CD4-positive, alpha-beta T cell (primary cell): ENCODE measurements around the gene PIGP. TPM values are rescaled to one million over a fixed set of nuclear protein-coding genes. Genes with fewer than 3 reads are reported as not detected.

Source experiments
- ATAC-seq: fragments of 200-7000 bp; cut with Tn5 transposase; one replicate; pipeline ENCODE4 v1.10.0; 2022; ENCODE audit warnings: mild to moderate bottlenecking; ENCODE audit not compliant: poor library complexity
- CTCF ChIA-PET: fragments of 350-600 bp; sonication (Branson Sonifier 250); formaldehyde crosslinking; loops from one replicate; lab custom pipeline; 2021; ENCODE audit warnings: antibody characterized with exemption, inconsistent platforms; lab: Charles Lee
- POLR2A ChIA-PET: fragments of 350-600 bp; sonication (Branson Sonifier 250); formaldehyde crosslinking; loops from one replicate; lab custom pipeline; 2021; ENCODE audit warnings: antibody characterized with exemption, inconsistent platforms; lab: Charles Lee
- DNase-seq, 14 experiments: peaks; one replicate each; pipeline ENCODE4 v3.0.0-alpha.2; 2013 to 2020; ENCODE audit warnings: mixed read lengths in 2 of 14
- H3K27ac ChIP-seq, 2 donors: one replicate each; pipeline versions ENCODE4 v1.5.1 to v1.7.0; 2013; ENCODE audit warnings: low read length in 2 of 2, low read depth in 1 of 2, mild to moderate bottlenecking in 1 of 2
- H3K27me3 ChIP-seq, 2 experiments: 1 replicate in 1 of 2; 2 replicates in 1 of 2; pipeline versions ENCODE4 v1.6.1 to v1.7.0; 2013; ENCODE audit warnings: low read length in 2 of 2, control low read depth in 1 of 2, mild to moderate bottlenecking in 1 of 2, moderate library complexity in 1 of 2; ENCODE audit not compliant: insufficient read depth in 2 of 2, control insufficient read depth in 1 of 2
- H3K36me3 ChIP-seq: one replicate; pipeline ENCODE4 v1.6.1; 2013; ENCODE audit warnings: low read length, control low read depth; ENCODE audit not compliant: insufficient read depth
- H3K4me1 ChIP-seq: one replicate; pipeline ENCODE4 v1.6.1; 2013; ENCODE audit warnings: low read length, control low read depth; ENCODE audit not compliant: insufficient read depth
- H3K4me3 ChIP-seq: one replicate; pipeline ENCODE4 v1.5.1; 2013; ENCODE audit warnings: mild to moderate bottlenecking, low read length, moderate library complexity
- H3K9me3 ChIP-seq, 2 experiments: 1 replicate in 1 of 2; 2 replicates in 1 of 2; pipeline versions ENCODE4 v1.6.1 to v1.7.0; 2013; ENCODE audit warnings: low read length in 2 of 2, mild to moderate bottlenecking in 2 of 2, control low read depth in 1 of 2, moderate library complexity in 1 of 2; ENCODE audit not compliant: control insufficient read depth in 1 of 2, insufficient read depth in 1 of 2
- H3K27ac Mint-ChIP-seq: one replicate; pipeline ENCODE4 v1.8.0; 2020; ENCODE audit warnings: mixed read lengths
- H3K27me3 Mint-ChIP-seq: one replicate; pipeline ENCODE4 v1.8.0; 2021; ENCODE audit warnings: mixed read lengths
- H3K36me3 Mint-ChIP-seq: one replicate; pipeline ENCODE4 v1.8.0; 2021; ENCODE audit warnings: low read depth, mixed read lengths
- H3K4me1 Mint-ChIP-seq: one replicate; pipeline ENCODE4 v1.8.0; 2021; ENCODE audit warnings: low read depth, mixed read lengths
- H3K4me3 Mint-ChIP-seq: one replicate; pipeline ENCODE4 v1.8.0; 2020; ENCODE audit warnings: mild to moderate bottlenecking, mixed read lengths
- H3K9me3 Mint-ChIP-seq: one replicate; pipeline ENCODE4 v1.8.0; 2020; ENCODE audit warnings: mixed read lengths
- intact Hi-C, 2 experiments: fragments of 100-400 bp; cut with DNase I in 1 of 2; cut with micrococcal nuclease in 1 of 2; formaldehyde crosslinking; loops; one replicate each; pipeline versions ENCODE4 v1.15.1 to v1.9.0; 2023 to 2025; cut with DNase I, micrococcal nuclease
- total RNA-seq, 174 experiments: library from RNA in 2 of 174; stranded (reverse) in 2 of 174; gene quantifications; one replicate each; pipeline ENCODE4 v1.2.3 and lab custom pipeline; 2021 to 2026
- TF ChIP-seq, protein P1 (sequence below): fragments of 200-600 bp; IDR thresholded peaks from one replicate; pipeline ENCODE4 v1.8.0; 2022; ENCODE audit warnings: antibody characterized with exemption, mild to moderate bottlenecking

The PIGP gene
- total RNA-seq, 2 experiments from 2014 or later, result 11.1 to 14.8 TPM

DNA sequence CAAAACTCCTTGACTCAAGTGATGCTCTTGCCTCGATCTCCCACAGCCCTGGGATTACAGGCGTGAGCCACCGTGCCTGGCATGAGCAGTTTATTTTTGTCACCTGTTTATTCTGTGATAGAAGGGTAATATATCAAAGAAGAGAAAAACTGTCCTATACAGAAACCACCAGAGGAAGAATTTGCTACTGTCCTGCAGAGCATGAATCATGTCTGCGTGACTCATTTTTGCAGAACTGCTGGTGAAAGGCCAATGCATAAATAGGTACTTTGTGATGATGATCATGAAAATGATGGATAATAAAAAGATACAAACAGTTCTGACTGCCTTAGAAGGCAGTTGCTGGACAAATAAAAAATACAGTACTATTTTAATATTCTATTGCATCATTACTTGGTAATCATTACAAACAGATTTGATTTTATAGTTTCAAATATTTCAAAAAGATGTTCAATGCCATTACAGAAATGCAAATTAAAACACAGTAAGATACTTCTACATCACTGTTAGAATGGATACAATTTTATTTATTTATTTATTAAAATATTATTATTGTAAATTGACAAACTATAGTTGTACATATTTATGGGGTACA lies 39.9 kb downstream of the PIGP start:
- Mint-ChIP-seq H3K4me1 (no peaks in the 10 kb centered on the region), H3K9me3 (no peaks in the 10 kb centered on the region), H3K27ac (no peak overlapping the region), H3K4me3 (no peak overlapping the region), H3K36me3 (no peaks in the 10 kb centered on the region), H3K27me3 (peaks cover 12% of the 10 kb centered on the region)
- intact Hi-C loops, result no loop called here
- ATAC-seq (no peak), DNase-seq (no peak)
- Histone ChIP-seq H3K27me3 (no peaks in the 10 kb centered on the region), H3K4me3 (no peak overlapping the region), H3K4me1 (no peaks in the 10 kb centered on the region), H3K36me3 (no peaks in the 10 kb centered on the region), H3K9me3 (no peaks in the 10 kb centered on the region), H3K27ac (no peak overlapping the region)
- POLR2A ChIA-PET, result no interaction called here
- TF ChIP-seq, protein P1, sequence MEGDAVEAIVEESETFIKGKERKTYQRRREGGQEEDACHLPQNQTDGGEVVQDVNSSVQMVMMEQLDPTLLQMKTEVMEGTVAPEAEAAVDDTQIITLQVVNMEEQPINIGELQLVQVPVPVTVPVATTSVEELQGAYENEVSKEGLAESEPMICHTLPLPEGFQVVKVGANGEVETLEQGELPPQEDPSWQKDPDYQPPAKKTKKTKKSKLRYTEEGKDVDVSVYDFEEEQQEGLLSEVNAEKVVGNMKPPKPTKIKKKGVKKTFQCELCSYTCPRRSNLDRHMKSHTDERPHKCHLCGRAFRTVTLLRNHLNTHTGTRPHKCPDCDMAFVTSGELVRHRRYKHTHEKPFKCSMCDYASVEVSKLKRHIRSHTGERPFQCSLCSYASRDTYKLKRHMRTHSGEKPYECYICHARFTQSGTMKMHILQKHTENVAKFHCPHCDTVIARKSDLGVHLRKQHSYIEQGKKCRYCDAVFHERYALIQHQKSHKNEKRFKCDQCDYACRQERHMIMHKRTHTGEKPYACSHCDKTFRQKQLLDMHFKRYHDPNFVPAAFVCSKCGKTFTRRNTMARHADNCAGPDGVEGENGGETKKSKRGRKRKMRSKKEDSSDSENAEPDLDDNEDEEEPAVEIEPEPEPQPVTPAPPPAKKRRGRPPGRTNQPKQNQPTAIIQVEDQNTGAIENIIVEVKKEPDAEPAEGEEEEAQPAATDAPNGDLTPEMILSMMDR, result no peak
- CTCF ChIA-PET, result no interaction called here

GRCh38 chr21:37032293-37032692 lies 40.6 kb downstream of the PIGP start:
- H3K4me3 Mint-ChIP-seq, result no peak overlapping the region
- DNase-seq (no peak), ATAC-seq (no peak)
- Histone ChIP-seq H3K4me1 (no peaks in the 10 kb centered on the region), H3K9me3 (no peaks in the 10 kb centered on the region), H3K4me3 (no peak overlapping the region), H3K27me3 (no peaks in the 10 kb centered on the region), H3K36me3 (no peaks in the 10 kb centered on the region), H3K27ac (no peak overlapping the region)
- intact Hi-C loops, result no loop called here
- ChIA-PET CTCF (no interaction called here), POLR2A (no interaction called here)
- no peak overlapping the region for H3K27ac Mint-ChIP-seq
- H3K9me3 Mint-ChIP-seq, result no peaks in the 10 kb centered on the region
- H3K36me3 Mint-ChIP-seq, result no peaks in the 10 kb centered on the region
- peaks cover 8% of the 10 kb centered on the region for H3K27me3 Mint-ChIP-seq
- TF ChIP-seq, protein P1, result no peak
- H3K4me1 Mint-ChIP-seq, result no peaks in the 10 kb centered on the region

DNA sequence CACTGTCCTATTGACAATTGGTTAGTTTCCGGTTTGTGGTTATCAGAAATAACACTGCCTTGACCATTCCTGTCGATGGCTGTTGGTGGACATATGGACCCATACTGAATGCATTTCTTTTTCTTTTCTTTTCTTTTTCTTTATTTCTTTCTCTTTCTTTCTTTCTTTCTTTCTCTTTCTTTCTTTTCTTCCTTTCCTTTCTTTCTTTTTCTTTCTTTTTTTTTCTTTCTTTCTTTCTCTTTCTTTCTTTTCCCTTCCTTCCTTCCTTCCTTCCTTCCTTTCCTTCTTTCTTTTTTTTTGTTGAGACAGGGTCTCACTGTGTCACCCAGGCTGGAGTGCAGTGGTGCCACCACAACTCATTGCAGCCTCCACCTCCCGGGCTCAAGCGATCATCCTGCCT lies 42.0 kb downstream of the PIGP start:
- TF ChIP-seq, protein P1, result no peak
- ChIA-PET POLR2A (no interaction called here), CTCF (no interaction called here)
- Histone ChIP-seq H3K27me3 (no peaks in the 10 kb centered on the region), H3K4me1 (no peaks in the 10 kb centered on the region), H3K36me3 (no peaks in the 10 kb centered on the region), H3K4me3 (no peak overlapping the region), H3K9me3 (no peaks in the 10 kb centered on the region), H3K27ac (no peak overlapping the region)
- ATAC-seq (no peak), DNase-seq (no peak)
- Mint-ChIP-seq H3K27me3 (peaks cover 8% of the 10 kb centered on the region), H3K27ac (no peak overlapping the region), H3K4me1 (no peaks in the 10 kb centered on the region), H3K9me3 (no peaks in the 10 kb centered on the region), H3K4me3 (no peak overlapping the region), H3K36me3 (no peaks in the 10 kb centered on the region)
- intact Hi-C loops, result no loop called here
